ENCODE results near the gene PPP1R3F.

- TF ChIP-seq CTCF (IDR thresholded peaks at IDR 0.05; ENCODE audit: insufficient read depth, low read depth, low read length) = no peak
- no peak for TF ChIP-seq EZH2 (IDR thresholded peaks at IDR 0.05; ENCODE audit: insufficient read depth, low read length)
These were observed 6.6 kb downstream of the PPP1R3F start for GRCh38 chrX:49276207-49276606.
